Prostate gland (tissue), 2 donors: ENCODE measurements around the gene SLCO3A1. TPM values are rescaled to one million over a fixed set of nuclear protein-coding genes. Genes with fewer than 3 reads are reported as not detected.

ENCODE experiments used
- DNase-seq: peaks from one replicate; pipeline ENCODE4 v3.0.0-alpha.2; 2019; ENCODE audit warnings: low spot score
- H3K27ac ChIP-seq, 2 donors: fragments of 200-600 bp; sonication (generic); 2 replicates each; pipeline ENCODE4 v1.5.1; 2017 to 2019
- H3K27me3 ChIP-seq: fragments of 200-600 bp; sonication (generic); replicated peaks from 2 replicates; pipeline ENCODE4 v1.5.1; 2019; ENCODE audit not compliant: insufficient read depth
- H3K36me3 ChIP-seq, 2 donors: fragments of 200-600 bp; sonication (generic); 1 replicate in 1 of 2; 2 replicates in 1 of 2; pipeline versions ENCODE4 v1.5.1 to v1.8.1; 2017 to 2019
- H3K4me1 ChIP-seq: fragments of 200-600 bp; sonication (generic); replicated peaks from 2 replicates; pipeline ENCODE4 v1.5.1; 2019
- H3K4me3 ChIP-seq, 2 donors: fragments of 200-600 bp; sonication (generic); 2 replicates each; pipeline ENCODE4 v1.5.1; 2017 to 2019
- H3K9me3 ChIP-seq: fragments of 200-600 bp; sonication (generic); 2 replicates; pipeline ENCODE4 v1.5.1; 2017
- POLR2A ChIP-seq: fragments of 450-650 bp; IDR thresholded peaks from one replicate; pipeline ENCODE4 v1.6.1; 2016; ENCODE audit warnings: antibody characterized with exemption, mild to moderate bottlenecking
- POLR2AphosphoS5 ChIP-seq: sonication (generic); formaldehyde crosslinking; IDR thresholded peaks from one replicate; pipeline ENCODE4 v1.6.1; 2017; ENCODE audit warnings: antibody characterized with exemption
- WGBS: methylation state at CpG from one replicate; pipeline ENCODE4 v1.1.5; 2018; 5-methylcytosine and 5-hydroxymethylcytosine counted together
- intact Hi-C: fragments of 100-400 bp; cut with DNase I; formaldehyde crosslinking; loops from one replicate; pipeline ENCODE4 v1.14.2; 2022
- total RNA-seq, 2 donors: library from RNA; depleted of rRNA; stranded (reverse); fragments of >200 nt; gene quantifications; one replicate each; pipeline ENCODE4 v1.1.0, GENCODE V29; 2016
- TF ChIP-seq, protein P1 (sequence below), 4 experiments: fragments of 200-600 bp in 2 of 4; fragments of 450-650 bp in 2 of 4; sonication (generic) in 2 of 4; IDR thresholded peaks; 1 replicate in 3 of 4; 2 replicates in 1 of 4; pipeline ENCODE4 v1.5.1; 2016 to 2019; ENCODE audit warnings: antibody characterized with exemption in 4 of 4, mild to moderate bottlenecking in 2 of 4, moderate library complexity in 2 of 4

SLCO3A1 gene
- total RNA-seq, 2 donors from 2014 or later = 7.4 to 35.3 TPM

DNA sequence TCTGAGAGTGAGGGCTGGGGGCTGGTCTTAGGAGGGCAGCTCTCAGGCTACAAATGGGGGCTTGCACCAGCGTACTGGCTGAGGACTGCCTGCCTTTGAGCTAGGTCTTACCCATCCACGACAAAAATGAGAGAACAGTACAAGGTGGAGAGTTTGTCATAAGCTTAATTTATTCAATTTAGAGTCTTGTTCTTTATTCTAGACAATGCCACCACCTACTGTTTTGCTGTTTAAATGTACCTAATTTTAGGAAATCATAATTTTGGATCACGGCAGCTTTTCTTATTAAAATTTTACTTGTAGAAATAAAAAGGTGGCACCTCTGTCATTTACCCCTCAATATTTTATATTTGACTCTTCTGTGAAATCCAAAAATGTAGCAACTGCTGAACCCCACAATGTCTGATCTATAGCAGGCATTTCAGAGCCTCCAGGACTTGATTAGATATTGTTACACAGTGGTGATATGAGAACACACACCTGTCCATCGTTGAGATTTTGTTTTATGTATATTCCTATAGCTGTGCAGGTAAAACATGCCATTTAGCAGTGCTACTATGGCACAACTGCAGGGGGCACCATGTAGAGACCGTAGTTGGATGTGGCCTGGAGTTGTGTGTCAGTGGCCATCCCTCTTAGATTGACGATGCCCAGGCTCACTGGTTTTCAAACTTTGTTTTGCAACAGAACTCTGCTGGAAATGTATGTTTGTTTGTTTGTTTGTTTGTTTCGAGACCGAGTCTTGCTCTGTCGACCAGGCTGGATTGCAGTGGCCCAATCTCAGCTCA is 88.6 kb downstream of the SLCO3A1 start:
- H3K4me3 ChIP-seq = no peak overlapping the region
- intact Hi-C loops = loop anchor here (5.0 to 10.0 kb wide), 3 partner anchors 90 to 637 kb away; partner anchors contain the start of gene SLCO3A1
- H3K9me3 ChIP-seq = no peaks in the 10 kb centered on the region

DNA sequence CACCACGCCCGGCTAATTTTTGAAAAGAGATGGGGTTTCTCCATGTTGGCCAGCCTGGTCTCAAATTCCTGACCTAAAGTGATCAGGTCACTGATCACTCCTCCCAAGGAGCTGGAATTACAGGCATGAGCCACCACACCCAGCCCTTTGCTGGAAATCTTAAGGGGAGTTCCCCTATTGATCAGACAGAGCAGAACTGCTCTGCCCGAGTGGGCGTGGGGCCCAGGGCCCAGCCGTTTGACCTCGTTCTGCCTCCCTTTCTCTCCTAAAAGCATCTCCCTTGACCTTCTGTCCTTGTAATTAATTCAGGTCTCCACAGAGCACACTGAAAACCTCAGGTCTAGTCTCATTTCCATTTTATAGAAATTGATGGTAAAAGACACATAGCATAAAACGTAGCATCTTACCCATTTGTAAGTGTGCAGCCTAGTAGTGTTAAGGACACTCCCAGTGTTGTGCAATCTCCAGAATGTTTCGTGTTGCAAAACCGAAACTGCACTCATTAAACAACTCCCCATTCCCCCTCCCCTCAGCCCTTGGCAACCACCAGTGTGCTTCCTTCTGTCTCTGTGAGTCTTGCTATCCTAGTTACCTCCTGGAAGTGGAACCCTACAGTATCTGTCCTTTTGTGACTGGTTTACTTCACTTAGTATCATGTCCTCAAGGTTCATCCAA is 89.3 kb downstream of the SLCO3A1 start:
- Histone ChIP-seq H3K4me3 (no peak overlapping the region), H3K4me1 (peaks cover 10% of the 10 kb centered on the region)
- 27% methylated on average over 9 of the region's 9 CpGs for WGBS

More for the DNA sequence above, 88.6 kb downstream of the SLCO3A1 start:
- WGBS = 77% methylated on average over 9 of the region's 9 CpGs
- H3K27ac ChIP-seq = peak overlapping the region in 1 of 2 donors; percentile 58
- TF ChIP-seq POLR2A (no peak), POLR2AphosphoS5 (no peak)
- TF ChIP-seq, protein P1, sequence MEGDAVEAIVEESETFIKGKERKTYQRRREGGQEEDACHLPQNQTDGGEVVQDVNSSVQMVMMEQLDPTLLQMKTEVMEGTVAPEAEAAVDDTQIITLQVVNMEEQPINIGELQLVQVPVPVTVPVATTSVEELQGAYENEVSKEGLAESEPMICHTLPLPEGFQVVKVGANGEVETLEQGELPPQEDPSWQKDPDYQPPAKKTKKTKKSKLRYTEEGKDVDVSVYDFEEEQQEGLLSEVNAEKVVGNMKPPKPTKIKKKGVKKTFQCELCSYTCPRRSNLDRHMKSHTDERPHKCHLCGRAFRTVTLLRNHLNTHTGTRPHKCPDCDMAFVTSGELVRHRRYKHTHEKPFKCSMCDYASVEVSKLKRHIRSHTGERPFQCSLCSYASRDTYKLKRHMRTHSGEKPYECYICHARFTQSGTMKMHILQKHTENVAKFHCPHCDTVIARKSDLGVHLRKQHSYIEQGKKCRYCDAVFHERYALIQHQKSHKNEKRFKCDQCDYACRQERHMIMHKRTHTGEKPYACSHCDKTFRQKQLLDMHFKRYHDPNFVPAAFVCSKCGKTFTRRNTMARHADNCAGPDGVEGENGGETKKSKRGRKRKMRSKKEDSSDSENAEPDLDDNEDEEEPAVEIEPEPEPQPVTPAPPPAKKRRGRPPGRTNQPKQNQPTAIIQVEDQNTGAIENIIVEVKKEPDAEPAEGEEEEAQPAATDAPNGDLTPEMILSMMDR (IDR thresholded peaks at IDR 0.05) = no peak
- no peak for DNase-seq
- no peaks in the 10 kb centered on the region for H3K36me3 ChIP-seq
- peaks cover 7% of the 10 kb centered on the region for H3K4me1 ChIP-seq
- H3K27me3 ChIP-seq = no peaks in the 10 kb centered on the region

DNA sequence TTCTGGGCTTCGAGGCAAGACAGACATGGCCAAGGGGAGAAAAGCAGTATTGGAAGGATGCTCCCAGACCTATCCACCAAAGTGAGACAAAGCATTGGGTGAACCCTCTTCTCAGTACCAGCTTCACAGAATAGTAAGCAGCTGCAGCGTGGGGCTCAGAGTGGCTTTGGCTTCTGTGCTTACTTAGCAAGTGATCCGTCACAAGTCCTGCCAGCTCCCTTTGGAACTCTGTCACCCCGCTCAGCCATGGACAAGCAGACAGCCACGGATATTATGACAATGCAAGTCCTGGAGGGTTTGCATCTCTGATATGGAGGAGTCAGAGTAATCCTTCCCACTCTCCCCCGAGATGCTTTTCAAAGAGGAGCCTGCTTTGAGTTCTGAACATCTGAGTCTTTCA is 90.8 kb downstream of the SLCO3A1 start:
- no peaks in the 10 kb centered on the region for H3K36me3 ChIP-seq
- no peaks in the 10 kb centered on the region for H3K27me3 ChIP-seq
- 69% methylated on average over 6 of the region's 6 CpGs for WGBS
- intact Hi-C loops = loop anchor here (5.0 to 10.0 kb wide), 3 partner anchors 92 to 640 kb away; partner anchors contain the start of gene SLCO3A1
- peaks cover 15% of the 10 kb centered on the region for H3K4me1 ChIP-seq
- no peak for DNase-seq
- H3K27ac ChIP-seq = no peak overlapping the region
- H3K4me3 ChIP-seq = no peak overlapping the region
- TF ChIP-seq POLR2AphosphoS5 = no peak
- TF ChIP-seq, protein P1 (IDR thresholded peaks at IDR 0.05) = no peak
- no peak for TF ChIP-seq POLR2A
- H3K9me3 ChIP-seq = no peaks in the 10 kb centered on the region

More for the DNA sequence above, 89.3 kb downstream of the SLCO3A1 start:
- TF ChIP-seq POLR2AphosphoS5 (peak; percentile 97), POLR2A (no peak)
- peak; percentile 91 for DNase-seq
- H3K36me3 ChIP-seq = no peaks in the 10 kb centered on the region
- H3K9me3 ChIP-seq = no peaks in the 10 kb centered on the region
- no peaks in the 10 kb centered on the region for H3K27me3 ChIP-seq
- H3K27ac ChIP-seq = peak overlapping the region; percentile 25 to 58
- intact Hi-C loops = loop anchor here (5.0 to 10.0 kb wide), 3 partner anchors 91 to 638 kb away; partner anchors contain the start of gene SLCO3A1

DNA sequence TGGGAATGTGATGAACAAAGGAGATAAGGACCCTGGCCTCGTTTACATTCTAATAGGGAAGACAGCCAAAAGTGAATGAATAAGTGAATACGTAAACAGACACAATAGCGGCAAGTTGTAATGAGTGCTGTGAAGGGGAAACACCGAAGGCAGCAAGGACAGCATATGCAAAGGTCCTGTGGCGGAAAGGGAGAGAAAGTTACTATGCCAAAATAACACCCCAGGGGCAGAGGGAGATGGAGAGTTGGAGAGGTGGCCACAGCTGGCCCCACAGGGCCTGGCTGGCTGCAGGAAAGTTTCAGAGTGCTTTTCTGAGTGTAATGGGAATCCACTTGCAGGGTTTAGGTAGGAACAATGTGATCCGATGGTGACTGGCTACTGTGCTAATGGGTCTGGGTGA is 91.9 kb downstream of the SLCO3A1 start:
- Histone ChIP-seq H3K27ac (no peak overlapping the region), H3K36me3 (no peaks in the 10 kb centered on the region), H3K27me3 (no peaks in the 10 kb centered on the region), H3K4me1 (peaks cover 15% of the 10 kb centered on the region), H3K9me3 (no peaks in the 10 kb centered on the region), H3K4me3 (no peak overlapping the region)
- no peak for TF ChIP-seq POLR2AphosphoS5
- no peak for TF ChIP-seq POLR2A
- TF ChIP-seq, protein P1 (IDR thresholded peaks at IDR 0.05) = no peak
- intact Hi-C loops = loop anchor here (10.0 kb wide), 2 partner anchors 129 to 641 kb away; no protein-coding TSS in a partner anchor
- WGBS = 54% methylated on average over 6 of the region's 6 CpGs
- DNase-seq = no peak

DNA sequence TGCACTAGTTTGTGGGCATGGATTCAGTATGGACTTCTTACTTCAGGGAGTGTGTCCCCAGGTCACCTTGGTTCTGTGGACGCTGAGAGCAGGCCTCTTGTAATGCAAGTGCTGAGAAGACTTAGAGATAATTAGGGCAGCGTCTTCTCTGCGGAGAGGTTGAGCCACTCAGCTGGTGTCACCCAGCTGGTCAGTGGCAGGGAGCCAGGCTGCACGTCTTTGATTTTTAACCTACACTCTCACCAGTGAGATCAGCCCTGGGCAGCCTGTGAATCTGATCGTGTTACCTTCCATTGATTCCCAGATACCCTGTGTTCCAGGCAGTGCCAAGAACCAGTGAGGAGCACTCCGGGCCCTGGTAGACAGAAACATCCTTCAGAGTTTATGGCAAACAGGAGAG is 92.6 kb downstream of the SLCO3A1 start:
- Histone ChIP-seq H3K4me3 (no peak overlapping the region), H3K27me3 (no peaks in the 10 kb centered on the region), H3K9me3 (no peaks in the 10 kb centered on the region), H3K27ac (no peak overlapping the region), H3K36me3 (no peaks in the 10 kb centered on the region), H3K4me1 (peaks cover 15% of the 10 kb centered on the region)
- TF ChIP-seq, protein P1 (IDR thresholded peaks at IDR 0.05) = no peak
- TF ChIP-seq POLR2A = no peak
- no peak for TF ChIP-seq POLR2AphosphoS5
- intact Hi-C loops = loop anchor here (10.0 kb wide), 2 partner anchors 129 to 641 kb away; no protein-coding TSS in a partner anchor
- 51% methylated on average over 6 of the region's 6 CpGs for WGBS
- no peak for DNase-seq
